MM.1S (cell line): ENCODE measurements around the gene MAGEA2B.

Source experiments
- EZH2 ChIP-seq: fragments of 300-600 bp; sonication (generic); optimal IDR thresholded peaks from 2 replicates; pipeline ENCODE3; 2017; ENCODE audit warnings: low read depth, mild to moderate bottlenecking, antibody characterized with exemption, low read length, mixed read lengths
- EZH2phosphoT487 ChIP-seq: fragments of 300-600 bp; sonication (generic); IDR thresholded peaks from 2 replicates; pipeline ENCODE4 v1.6.1; 2018; ENCODE audit warnings: antibody characterized with exemption, low read length
- TF ChIP-seq, protein P1 (sequence below): fragments of 300-600 bp; sonication (generic); IDR thresholded peaks from 2 replicates; pipeline ENCODE4 v1.5.1; 2016; ENCODE audit warnings: antibody characterized with exemption, low read length, mixed read lengths

DNA sequence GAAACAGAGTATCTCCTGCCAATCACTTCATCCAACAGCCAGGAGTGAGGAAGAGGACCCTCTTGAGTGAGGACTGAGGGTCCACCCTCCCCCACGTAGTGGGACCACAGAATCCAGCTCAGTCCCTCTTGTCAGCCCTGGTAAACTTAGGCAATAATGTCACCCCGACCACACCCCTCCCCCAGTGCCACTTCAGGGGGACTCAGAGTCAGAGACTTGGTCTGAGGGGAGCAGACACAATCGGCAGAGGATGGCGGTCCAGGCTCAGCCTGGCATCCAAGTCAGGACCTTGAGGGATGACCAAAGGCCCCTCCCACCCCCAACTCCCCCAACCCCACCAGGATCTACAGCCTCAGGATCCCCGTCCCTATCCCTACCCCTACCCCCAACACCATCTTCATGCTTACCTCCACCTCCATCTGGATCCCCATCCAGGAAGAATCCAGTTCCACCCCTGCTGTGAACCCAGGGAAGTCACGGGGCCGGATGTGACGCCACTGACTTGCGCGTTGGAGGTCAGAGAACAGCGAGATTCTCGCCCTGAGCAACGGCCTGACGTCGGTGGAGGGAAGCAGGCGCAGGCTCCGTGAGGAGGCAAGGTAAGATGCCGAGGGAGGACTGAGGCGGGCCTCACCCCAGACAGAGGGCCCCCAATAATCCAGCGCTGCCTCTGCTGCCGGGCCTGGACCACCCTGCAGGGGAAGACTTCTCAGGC is 19.0 kb downstream of the MAGEA2B start, which contains the start of the genes CSAG1 and MAGEA12:
- TF ChIP-seq, protein P1, sequence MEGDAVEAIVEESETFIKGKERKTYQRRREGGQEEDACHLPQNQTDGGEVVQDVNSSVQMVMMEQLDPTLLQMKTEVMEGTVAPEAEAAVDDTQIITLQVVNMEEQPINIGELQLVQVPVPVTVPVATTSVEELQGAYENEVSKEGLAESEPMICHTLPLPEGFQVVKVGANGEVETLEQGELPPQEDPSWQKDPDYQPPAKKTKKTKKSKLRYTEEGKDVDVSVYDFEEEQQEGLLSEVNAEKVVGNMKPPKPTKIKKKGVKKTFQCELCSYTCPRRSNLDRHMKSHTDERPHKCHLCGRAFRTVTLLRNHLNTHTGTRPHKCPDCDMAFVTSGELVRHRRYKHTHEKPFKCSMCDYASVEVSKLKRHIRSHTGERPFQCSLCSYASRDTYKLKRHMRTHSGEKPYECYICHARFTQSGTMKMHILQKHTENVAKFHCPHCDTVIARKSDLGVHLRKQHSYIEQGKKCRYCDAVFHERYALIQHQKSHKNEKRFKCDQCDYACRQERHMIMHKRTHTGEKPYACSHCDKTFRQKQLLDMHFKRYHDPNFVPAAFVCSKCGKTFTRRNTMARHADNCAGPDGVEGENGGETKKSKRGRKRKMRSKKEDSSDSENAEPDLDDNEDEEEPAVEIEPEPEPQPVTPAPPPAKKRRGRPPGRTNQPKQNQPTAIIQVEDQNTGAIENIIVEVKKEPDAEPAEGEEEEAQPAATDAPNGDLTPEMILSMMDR = no peak
- TF ChIP-seq EZH2phosphoT487 (no peak), EZH2 (no peak)
